Stimulated activated CD8-positive, alpha-beta memory T cell treated with anti-CD3 and anti-CD28 coated beads, Interleukin-7, amount 100 ng/mL, for 48 hours (primary cell): Measurements from ENCODE around the gene POLR2L.

Experiments
- DNase-seq, 2 donors: peaks; one replicate each; pipeline ENCODE4 v3.0.0-alpha.2; 2020; ENCODE audit warnings: low read depth in 1 of 2; ENCODE audit errors: extremely low read depth in 1 of 2

Gene POLR2L

DNA sequence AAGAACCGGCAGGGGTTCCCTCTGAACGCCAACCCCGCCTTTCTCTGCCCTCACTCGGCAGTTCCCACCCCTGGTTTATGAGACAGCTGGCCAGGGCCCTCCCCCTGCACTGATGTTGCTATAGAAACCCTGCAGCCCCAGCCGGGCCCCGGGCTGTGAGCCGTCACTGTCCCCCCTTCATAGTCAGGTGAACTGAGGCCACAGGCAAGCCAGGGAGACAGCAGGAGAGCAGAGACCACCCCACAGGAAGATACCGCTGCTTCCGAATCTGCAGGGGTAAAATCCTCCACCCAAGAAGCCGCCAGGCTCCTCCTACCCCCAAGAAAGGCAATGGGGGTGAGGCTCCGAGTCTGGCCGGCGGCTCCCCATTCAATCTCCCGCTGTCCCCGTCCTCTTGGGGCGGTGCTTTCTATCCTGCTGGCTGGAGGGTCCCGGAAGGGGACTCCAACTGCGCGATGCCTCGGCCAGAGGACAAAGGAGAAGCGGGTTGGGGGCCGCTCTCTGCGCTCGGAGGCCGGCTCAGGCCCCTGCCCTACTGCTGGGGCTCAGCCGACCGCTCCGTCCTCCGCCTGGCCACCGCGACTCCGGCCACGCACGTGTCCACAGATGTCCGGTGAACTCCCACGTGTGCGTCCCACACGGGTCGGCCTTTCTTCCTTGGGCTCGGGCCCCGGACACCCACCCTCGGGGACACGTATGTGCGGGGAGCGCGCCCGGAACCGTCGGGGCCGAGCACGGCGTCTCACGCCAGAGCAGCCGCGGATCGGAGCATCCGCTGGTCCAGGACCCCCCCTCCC lies 44.8 kb downstream of the POLR2L start:
- DNase-seq = peak; percentile 69 to 82

DNA sequence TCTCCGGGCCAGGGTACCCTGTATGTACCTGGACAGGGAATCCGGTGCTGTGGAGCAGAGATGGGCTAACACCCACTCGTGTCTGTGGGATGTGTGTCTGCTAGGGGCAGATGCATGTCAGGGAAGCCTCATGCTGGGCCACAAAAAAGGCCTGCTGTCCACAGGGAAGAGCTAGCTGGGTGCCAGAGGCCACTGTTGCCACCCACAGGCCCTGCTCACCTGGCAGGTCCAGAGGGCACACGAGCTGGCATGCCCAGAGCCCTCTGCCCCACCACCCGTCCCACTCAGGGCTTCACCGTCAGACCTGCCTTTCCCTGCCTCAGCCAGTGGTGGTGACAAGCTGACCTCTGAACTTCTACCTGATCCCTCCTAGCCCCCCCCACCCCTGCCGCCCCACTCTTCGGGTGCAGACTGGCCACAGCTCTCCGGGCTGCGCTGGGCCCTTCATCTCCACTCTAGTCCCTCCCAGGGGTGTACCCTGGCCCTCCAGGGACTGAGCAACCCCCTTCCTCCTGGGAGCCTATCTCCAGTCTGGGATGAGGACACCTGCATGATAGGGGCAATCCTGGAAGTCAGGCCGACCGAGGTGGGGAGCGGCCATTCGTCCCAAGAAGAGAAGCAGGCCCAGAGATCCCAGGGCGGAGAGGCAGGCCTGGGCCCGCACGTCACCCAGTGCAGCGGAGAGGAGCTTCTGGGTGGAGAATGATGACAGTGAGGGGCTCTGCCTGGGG lies 45.6 kb downstream of the POLR2L start:
- DNase-seq = no peak

DNA sequence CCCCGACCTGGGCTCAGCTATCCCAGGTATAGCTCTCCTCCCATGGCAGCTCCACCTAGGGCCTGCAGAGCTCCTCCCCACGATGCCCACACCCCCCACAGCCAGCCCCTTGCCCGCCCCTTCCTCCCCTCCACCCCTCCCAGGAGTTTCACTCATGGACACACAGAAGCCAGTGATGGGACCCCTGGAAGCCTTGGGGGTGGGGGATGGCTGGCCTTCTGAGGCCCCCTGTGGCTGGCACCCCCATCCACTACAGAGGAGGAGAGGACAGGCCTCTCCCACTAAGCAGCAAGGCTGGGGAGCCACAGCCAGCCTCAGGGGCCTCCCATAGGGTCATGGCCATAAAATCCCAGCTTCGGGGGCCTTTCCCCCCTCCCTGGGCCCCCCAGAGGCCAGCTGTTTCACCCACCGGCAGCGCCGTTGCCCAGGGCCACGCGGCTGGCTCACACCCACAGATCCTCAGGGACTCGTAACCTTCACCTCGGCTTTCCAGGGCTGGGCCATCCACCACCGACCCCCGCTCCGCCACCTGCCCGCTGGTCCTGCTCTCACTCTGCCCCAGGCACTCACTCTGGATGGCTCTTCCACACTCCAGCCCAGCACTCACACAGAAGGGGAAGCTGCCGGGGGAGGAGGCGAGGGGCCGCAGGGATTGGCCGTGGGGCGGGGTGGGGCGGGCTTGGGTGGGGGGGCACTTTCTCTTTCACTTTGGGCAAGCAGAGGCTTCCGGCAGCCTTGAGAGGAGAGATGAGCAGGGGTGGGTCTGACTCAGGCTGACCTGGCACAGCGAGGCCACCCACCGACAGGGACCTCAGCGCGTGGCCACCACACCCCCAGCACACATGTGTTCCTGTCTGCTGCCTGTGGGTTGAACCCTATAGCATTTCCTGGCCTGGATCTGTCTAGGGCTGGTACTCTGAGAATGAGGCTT lies 46.4 kb downstream of the POLR2L start:
- peak; percentile 75 to 89 for DNase-seq

DNA sequence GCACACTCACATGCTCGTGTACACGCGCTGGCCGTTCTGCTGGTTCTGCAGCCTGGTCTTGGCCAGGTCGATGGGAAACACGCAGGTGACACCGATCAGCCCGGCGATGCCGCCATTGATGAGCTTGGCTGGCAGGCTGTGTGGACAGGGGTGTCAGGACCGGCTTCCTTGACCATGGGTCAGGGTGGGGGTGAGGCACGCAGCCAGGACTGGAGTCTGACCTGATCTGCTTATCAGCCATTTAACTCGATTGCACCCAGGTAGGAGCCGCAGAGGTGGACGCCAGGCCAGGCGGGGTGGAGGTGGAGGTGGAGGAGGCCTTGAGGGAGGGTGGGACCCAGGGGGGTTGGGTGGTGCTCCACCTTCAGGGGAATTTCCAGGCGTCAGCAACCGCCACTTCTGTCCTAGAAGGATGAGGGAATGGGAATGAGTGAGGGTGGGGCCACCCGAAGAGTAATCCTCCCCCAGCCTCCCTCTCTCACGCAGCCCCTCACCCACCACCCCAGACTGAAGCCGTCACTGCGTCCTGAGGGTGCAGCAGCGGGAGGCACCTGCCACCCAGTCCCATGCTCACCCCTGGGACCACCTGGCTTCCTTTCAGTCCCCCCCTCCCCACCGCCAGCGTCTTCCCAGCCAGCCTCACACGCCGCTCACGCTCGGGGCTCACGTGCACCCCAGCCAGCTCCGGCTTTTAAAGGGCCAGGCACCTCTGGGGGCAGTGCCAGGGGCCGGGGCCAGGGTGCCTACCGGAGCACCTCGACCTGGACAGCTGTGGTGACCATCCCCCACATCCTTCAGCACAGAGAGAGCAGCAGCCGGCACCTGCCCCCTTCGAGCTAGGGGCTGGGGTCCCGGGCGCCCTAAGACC lies 47.3 kb downstream of the POLR2L start:
- no peak for DNase-seq

DNA sequence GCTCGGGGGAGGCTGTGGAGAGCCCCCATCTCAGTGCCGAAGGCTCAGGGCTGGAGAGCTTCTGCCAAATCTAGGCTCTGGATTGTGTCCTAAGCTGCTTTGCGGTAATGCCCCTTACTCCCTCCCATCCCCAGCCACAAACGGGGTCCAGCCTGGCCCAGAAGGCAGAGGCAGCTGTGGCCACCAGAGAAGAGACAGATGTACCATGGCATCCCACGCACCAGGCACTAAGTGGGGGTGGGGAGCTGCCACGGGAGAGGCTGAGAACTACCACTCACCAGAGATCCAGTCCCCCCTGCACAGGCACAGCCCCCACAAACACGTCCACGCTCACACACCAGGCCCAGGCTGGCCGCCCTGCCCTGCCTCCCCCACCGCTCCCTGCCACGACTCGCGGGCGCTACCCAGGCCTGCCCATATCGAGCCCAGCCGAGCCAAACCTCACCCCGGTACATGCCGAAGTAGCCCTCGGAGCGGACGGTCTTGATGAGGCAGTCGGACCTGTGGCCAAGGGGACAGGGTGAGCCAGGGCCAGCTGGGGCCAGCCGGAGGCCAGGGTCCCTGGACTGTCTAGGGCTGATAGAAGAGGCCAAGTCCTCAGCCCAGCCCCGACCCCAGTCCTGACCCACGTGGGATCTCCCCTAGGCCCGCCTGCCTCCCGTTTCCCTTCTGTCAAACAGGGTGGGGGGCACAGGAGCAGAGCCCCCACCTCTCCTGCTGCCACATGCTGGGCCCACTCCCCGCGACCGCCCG lies 48.1 kb downstream of the POLR2L start:
- no peak for DNase-seq

DNA sequence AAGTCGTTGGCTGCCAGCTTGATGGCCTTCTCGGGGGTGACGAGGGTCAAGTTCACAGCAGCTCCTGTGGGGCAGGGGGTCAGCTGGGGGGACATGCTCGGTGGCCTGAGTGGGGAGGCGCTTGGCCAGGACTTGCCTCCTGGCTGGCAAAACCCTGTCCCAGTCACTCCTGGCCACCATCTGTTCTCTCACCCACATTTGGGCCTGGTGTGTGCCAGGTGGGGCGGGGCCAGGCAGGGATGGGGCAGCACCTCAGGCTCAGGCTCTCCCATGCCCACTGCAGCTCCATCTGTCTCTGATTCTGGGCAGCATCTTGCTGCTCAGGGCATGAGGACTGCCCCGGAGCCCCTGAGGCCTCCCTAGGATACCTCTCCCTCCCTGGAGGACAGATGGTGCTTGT lies 48.8 kb downstream of the POLR2L start:
- DNase-seq = no peak

DNA sequence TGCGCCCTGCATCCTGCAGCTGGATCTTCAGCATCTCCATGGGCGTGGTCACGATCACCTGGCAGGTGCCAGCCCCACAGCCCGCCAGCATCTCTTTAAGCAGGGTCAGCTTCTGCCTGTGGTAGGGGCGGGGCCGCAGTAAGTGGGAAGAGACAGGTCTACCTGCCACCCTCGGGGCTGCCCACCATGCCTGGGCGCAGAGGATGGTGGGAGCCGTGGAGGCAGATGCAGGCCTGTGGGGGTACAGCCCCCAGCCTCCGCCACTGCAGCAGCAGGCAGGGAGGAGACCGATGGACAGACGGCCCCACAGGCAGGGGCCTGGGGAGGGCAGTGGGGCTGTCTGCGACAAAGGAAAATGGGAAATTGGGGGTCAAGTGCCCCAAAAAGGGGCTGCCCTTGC lies 49.5 kb downstream of the POLR2L start:
- DNase-seq = no peak

DNA sequence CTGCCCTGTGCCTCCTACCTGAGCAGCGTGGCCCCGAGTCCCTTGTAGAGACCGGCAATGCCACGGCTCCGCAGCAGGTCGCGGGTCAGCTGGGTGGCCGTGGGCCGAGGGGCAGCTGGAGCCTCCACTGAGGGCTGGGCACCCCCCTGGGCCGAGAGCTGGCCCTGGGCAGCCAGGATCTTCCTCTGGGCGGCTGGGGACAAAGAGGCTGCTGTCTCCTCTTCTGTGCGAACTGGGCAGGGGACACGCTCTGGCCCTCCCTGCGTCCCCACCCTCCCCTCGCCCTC lies 49.9 kb downstream of the POLR2L start:
- no peak for DNase-seq

DNA sequence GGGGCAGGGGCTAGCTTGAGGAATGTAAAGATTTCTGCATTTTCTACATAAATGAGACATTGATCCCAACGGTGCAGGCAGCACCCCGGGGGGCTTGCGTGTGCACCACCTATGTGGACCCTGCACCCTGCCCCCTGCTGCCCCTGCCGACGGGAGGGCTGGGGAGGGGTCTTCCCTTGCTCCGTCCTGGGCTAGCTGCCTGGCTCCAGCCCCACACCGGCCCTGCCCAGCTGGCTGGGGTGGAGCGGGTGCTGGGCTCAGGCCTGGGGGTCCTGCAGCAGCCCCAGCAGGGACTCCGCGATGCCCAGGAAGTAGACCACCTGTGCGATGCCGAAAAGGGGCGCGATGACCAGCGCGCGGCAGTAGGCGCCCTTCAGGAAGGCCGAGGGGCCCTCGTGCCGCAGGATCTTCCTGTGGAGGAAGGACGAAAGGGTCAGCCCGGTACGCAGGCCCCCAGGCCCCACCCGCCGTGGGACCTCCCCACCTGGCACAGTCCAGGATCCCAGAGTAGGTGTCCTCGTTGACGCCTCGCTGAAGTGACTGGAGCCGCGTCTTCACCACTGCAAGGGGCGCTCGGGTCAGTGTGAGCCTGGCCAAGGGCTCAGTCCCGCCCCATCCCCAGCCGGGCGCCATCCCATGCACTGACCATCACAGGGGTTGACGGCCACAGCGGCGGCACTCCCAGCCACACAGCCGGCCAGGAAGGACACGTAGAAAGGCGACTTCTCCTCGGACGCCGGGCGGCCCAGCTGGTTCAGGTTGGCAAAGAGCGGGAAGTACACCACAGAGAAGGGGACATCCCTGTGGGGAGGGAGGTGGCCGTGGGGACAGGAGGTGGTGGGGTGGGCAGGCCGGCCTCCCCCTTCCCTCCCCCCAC lies 50.4 kb downstream of the POLR2L start:
- no peak for DNase-seq

DNA sequence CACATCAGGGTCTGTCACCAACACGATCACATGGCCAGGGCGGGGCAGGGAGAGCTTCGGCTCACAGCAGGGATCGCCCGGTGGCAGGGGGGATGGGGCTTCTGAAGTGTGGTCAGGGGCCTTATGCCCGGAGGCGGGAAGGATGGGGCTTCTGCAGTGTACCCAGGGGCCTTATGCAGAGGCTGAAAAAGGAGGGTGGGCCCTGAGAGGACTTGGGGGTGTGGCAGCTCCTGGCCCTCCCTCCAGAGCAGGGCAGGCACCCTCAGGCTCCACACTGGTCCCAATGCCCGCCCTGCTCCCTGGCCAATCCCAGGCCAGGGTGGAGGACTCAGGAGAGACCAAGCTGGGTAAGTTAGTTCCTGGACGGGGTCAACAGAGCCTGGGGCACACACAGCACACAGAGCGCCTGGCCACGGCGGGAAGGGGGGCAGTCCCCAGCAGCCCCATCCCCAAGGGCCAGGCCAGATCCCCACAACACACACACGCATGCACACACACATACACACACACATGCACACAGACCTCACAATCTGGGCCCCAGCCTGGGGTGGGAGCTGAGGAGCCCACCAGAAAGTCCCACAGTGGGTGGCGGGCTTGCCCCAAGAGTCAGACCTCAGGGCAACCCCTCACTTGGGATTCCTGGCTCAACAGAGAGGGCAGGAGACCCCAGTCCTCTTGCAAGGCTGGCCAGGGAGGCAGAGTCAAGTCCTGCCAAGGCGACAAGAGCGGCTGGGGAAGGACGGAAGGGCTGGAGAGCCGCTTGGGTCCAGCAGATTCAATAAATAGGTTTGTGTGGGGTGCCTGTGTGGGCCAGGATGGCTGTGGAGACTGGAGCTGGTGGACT lies 51.4 kb downstream of the POLR2L start:
- DNase-seq = no peak

DNA sequence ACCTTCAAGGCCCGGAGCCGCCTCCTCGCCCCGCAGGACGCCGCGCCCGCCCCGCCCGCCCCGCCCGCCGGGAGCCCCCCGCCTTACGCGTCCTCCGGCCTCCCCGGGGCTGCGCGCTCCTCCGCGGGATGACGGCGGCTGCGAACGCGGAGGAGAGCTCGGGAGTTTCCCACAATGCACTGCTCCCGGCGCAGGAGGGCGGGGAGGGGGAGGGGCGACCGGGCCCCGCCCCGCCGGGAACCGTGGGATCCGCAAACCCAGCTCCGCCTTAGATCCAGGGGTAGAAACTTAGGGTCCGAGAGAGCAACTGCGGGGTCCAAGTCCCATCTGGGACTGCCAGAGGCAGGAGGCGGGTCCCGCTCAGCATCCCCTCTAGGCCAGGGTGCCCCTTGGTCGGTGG lies 52.4 kb downstream of the POLR2L start, which contains the start of gene CEND1:
Gene CEND1 (minus strand): TSS at position 148 of the 400 bp plus-strand sequence. CDS start 1,514 bp downstream, outside the sequence.
- DNase-seq = no peak
